K562 (cell line): ENCODE measurements around the gene MYO10. TPM values are rescaled to one million over a fixed set of nuclear protein-coding genes. Genes with fewer than 3 reads are reported as not detected.

ENCODE experiments used
- ATAC-seq: fragments of 200-7000 bp; cut with Tn5 transposase; 3 replicates; pipeline ENCODE4 v1.9.1; 2020; ENCODE audit warnings: moderate library complexity
- BruUV-seq: library from RNA; stranded (reverse); fragments of 400-500 nt; replicated peaks from 2 replicates; lab custom pipeline; 2021; lab: Mats Ljungman, UMichigan
- CTCF ChIA-PET: fragments of 300-600 bp; formaldehyde crosslinking; extraction: SDS; loops from one replicate; lab custom pipeline; 2021; ENCODE audit warnings: low intra/inter-chr PET ratio; lab: Yijun Ruan, JAX
- POLR2A ChIA-PET: fragments of 300-600, 350-650 bp; sonication (Branson Sonifier 250); formaldehyde crosslinking; extraction: SDS; loops from one replicate; lab custom pipeline; 2021; ENCODE audit warnings: antibody characterized with exemption, inconsistent platforms; lab: Yijun Ruan, JAX
- DNase-seq, 4 experiments: peaks; one replicate each; pipeline versions ENCODE4 v3.0.0 to v3.0.0-alpha.2; 2011 to 2018; ENCODE audit warnings: low spot score in 3 of 4, mixed read lengths in 3 of 4; ENCODE audit errors: extremely low read depth in 1 of 4
- FAIRE-seq: peaks from 2 replicates; lab custom pipeline; 2011; peaks lifted over from hg19 to GRCh38; lab: Jason Lieb, UNC
- H2AFZ ChIP-seq: 2 replicates; pipeline ENCODE4 v1.6.0; 2011; ENCODE audit warnings: low read depth, low read length, control low read depth, inconsistent platforms
- H3K27ac ChIP-seq: fragments of 200-600 bp; 3 replicates; pipeline ENCODE4 v1.8.0; 2011; ENCODE audit warnings: low read depth, mild to moderate bottlenecking, control low read depth, inconsistent platforms, low read length, moderate library complexity, mixed read lengths; ENCODE audit errors: extremely low read depth
- H3K27me3 ChIP-seq, 2 experiments: fragments of 300-600 bp in 1 of 2; 2 replicates in 1 of 2; 3 replicates in 1 of 2; pipeline versions ENCODE4 v1.6.0 to v1.8.0; 2011; ENCODE audit warnings: inconsistent platforms in 2 of 2, low read length in 2 of 2, mild to moderate bottlenecking in 1 of 2, mixed read lengths in 1 of 2, moderate library complexity in 1 of 2; ENCODE audit not compliant: control insufficient read depth in 2 of 2, insufficient read depth in 2 of 2
- H3K36me3 ChIP-seq: fragments of 300-600 bp; 3 replicates; pipeline ENCODE4 v1.8.0; 2011; ENCODE audit warnings: mild to moderate bottlenecking, low read length, inconsistent platforms; ENCODE audit not compliant: control insufficient read depth, insufficient read depth
- H3K4me1 ChIP-seq, 2 experiments: fragments of 200-600 bp in 1 of 2; replicated peaks in 1 of 2; 2 replicates in 1 of 2; 3 replicates in 1 of 2; pipeline versions ENCODE4 v1.5.1 to v1.8.0; 2011; ENCODE audit warnings: inconsistent platforms in 2 of 2, low read length in 2 of 2, mild to moderate bottlenecking in 1 of 2, mixed read lengths in 1 of 2, moderate library complexity in 1 of 2; ENCODE audit not compliant: control insufficient read depth in 2 of 2, insufficient read depth in 2 of 2
- H3K4me2 ChIP-seq: 2 replicates; pipeline ENCODE4 v1.6.1; 2011; ENCODE audit warnings: low read length, control low read depth, inconsistent platforms, mixed read lengths; ENCODE audit not compliant: insufficient read depth
- H3K4me3 ChIP-seq: fragments of 200-600 bp; sonication (generic), shearing (Covaris generic); 2 replicates; pipeline ENCODE4 v1.5.1; 2016; ENCODE audit warnings: control low read depth, inconsistent platforms
- H3K79me2 ChIP-seq: fragments of 200-600 bp; 3 replicates; pipeline ENCODE4 v1.8.0; 2011; ENCODE audit warnings: low read length, inconsistent platforms; ENCODE audit not compliant: control insufficient read depth, insufficient read depth
- H3K9ac ChIP-seq, 2 experiments: 2 replicates each; pipeline versions ENCODE4 v1.6.0 to v1.6.1; 2011; ENCODE audit warnings: low read depth in 2 of 2, low read length in 2 of 2, control low read depth in 1 of 2, inconsistent platforms in 1 of 2, mild to moderate bottlenecking in 1 of 2, mixed read lengths in 1 of 2; ENCODE audit not compliant: insufficient read depth in 1 of 2
- H3K9me1 ChIP-seq: one replicate; pipeline ENCODE4 v1.6.0; 2011; ENCODE audit warnings: inconsistent platforms, mild to moderate bottlenecking, low read length, moderate library complexity; ENCODE audit not compliant: control insufficient read depth, insufficient read depth
- H3K9me3 ChIP-seq: replicated peaks from 2 replicates; pipeline ENCODE4 v1.5.1; 2011; ENCODE audit warnings: low read depth, low read length, inconsistent platforms; ENCODE audit not compliant: control insufficient read depth, insufficient read depth
- H4K20me1 ChIP-seq: replicated peaks from 2 replicates; pipeline ENCODE4 v1.6.1; 2011; ENCODE audit warnings: low read length, inconsistent platforms, mixed read lengths; ENCODE audit not compliant: control insufficient read depth, insufficient read depth
- ARHGAP35 ChIP-seq: fragments of 450-650 bp; IDR thresholded peaks from 2 replicates; pipeline ENCODE4 v1.6.1; 2018; ENCODE audit not compliant: partially characterized antibody
- EGR1 ChIP-seq: fragments of 450-650 bp; conservative IDR thresholded peaks from 2 replicates; pipeline ENCODE4 v1.6.1; 2017; ENCODE audit warnings: mild to moderate bottlenecking
- FIP1L1 ChIP-seq: fragments of 200-400 bp; formaldehyde crosslinking; IDR thresholded peaks from 2 replicates; pipeline ENCODE4 v1.6.1; 2018; ENCODE audit warnings: mild to moderate bottlenecking, low read depth, low read length; ENCODE audit not compliant: poor library complexity, severe bottlenecking
- HMGN3 ChIP-seq: IDR thresholded peaks from 2 replicates; pipeline ENCODE4 v1.6.1; 2011; ENCODE audit warnings: borderline replicate concordance, low read depth, mild to moderate bottlenecking, mixed read lengths, low read length; ENCODE audit not compliant: insufficient read length; ENCODE audit errors: extremely low read depth
- KLF13 ChIP-seq: fragments of 450-650 bp; IDR thresholded peaks from 2 replicates; pipeline ENCODE4 v1.6.1; 2016; ENCODE audit warnings: missing genetic modification characterization, low read depth, mild to moderate bottlenecking, missing compliant biosample characterization, moderate library complexity, borderline replicate concordance
- LCOR ChIP-seq: sonication (generic); formaldehyde crosslinking; IDR thresholded peaks from 2 replicates; pipeline ENCODE4 v1.8.0; 2022; ENCODE audit warnings: mild to moderate bottlenecking, missing genetic modification reagents
- MCM7 ChIP-seq, 2 experiments: fragments of 450-650 bp; IDR thresholded peaks; 2 replicates each; pipeline ENCODE4 v1.6.1; 2016 to 2018
- PHF8 ChIP-seq: fragments of 200-600 bp; sonication (generic); IDR thresholded peaks from 2 replicates; pipeline ENCODE4 v1.6.1; 2012; ENCODE audit warnings: mixed run types, mild to moderate bottlenecking, inconsistent platforms, low read length, moderate library complexity, borderline replicate concordance
- POLR3G ChIP-seq: IDR thresholded peaks from 2 replicates; pipeline ENCODE4 v1.6.1; 2011; ENCODE audit not compliant: insufficient read length, insufficient replicate concordance; ENCODE audit errors: extremely low read depth
- STAG1 ChIP-seq: sonication (generic); formaldehyde crosslinking; IDR thresholded peaks from 2 replicates; pipeline ENCODE4 v1.5.0; 2020; ENCODE audit warnings: missing genetic modification reagents, borderline replicate concordance
- WGBS: fragments of 100-300 bp; shearing (Covaris generic); methylation state at CpG from one replicate; pipeline ENCODE4 v1.1.6; 2016; ENCODE audit warnings: low coverage, mixed read lengths; ENCODE audit not compliant: insufficient coverage; ENCODE audit errors: missing lambda C conversion rate; 5-methylcytosine and 5-hydroxymethylcytosine counted together
- in situ Hi-C: fragments of 300-500 bp; cut with MboI; formaldehyde crosslinking; loops from 4 replicates; pipeline ENCODE4 v1.15.0; 2018; ENCODE audit warnings: inconsistent platforms, mixed read lengths
- intact Hi-C: fragments of 100-400 bp; cut with micrococcal nuclease; formaldehyde crosslinking; loops from 2 replicates; pipeline ENCODE4 v1.14.2; 2022
- polyA plus RNA-seq, 8 experiments: library from polyadenylated mRNA; depleted of rRNA in 4 of 8; stranded (reverse) in 5 of 8; unstranded in 3 of 8; fragments of >200 nt; fragmentation: Nextera tagmentation in 2 of 8; fragmentation: Illumina TruSeq in 1 of 8; extraction: Ambion mirVana in 2 of 8; extraction: Trizol in 1 of 8; gene quantifications; 2 replicates each; pipeline versions ENCODE4 v1.2.1 to v1.2.3, GENCODE V29; 2011 to 2014; ENCODE audit warnings: inconsistent platforms in 1 of 8, missing spikeins in 1 of 8
- total RNA-seq, 7 experiments: library from RNA; depleted of rRNA in 6 of 7; stranded (reverse); fragments of >200 nt in 6 of 7; fragmentation: Illumina TruSeq in 2 of 7; extraction: Trizol in 2 of 7; gene quantifications; 2 replicates each; pipeline versions ENCODE4 v1.2.1 to v1.2.3, GENCODE V29; 2011 to 2021; ENCODE audit warnings: low replicate concordance in 1 of 7
- TF ChIP-seq, protein P1 (sequence below): fragments of 450-650 bp; IDR thresholded peaks from 2 replicates; pipeline ENCODE4 v1.7.1; 2018; ENCODE audit warnings: mild to moderate bottlenecking, low read depth; ENCODE audit not compliant: partially characterized antibody
- TF ChIP-seq, protein P2 (sequence below): fragments of 450-650 bp; formaldehyde crosslinking; IDR thresholded peaks from 2 replicates; pipeline ENCODE4 v1.4.0; 2020; ENCODE audit warnings: mild to moderate bottlenecking, moderate library complexity

MYO10 gene
- total and polyA plus RNA-seq, 9 of the 15 experiments (the other 6 are each of a cell fraction or from before 2014, with no cell fraction given) = 0.04 to 0.24 TPM; not detected in 7

DNA sequence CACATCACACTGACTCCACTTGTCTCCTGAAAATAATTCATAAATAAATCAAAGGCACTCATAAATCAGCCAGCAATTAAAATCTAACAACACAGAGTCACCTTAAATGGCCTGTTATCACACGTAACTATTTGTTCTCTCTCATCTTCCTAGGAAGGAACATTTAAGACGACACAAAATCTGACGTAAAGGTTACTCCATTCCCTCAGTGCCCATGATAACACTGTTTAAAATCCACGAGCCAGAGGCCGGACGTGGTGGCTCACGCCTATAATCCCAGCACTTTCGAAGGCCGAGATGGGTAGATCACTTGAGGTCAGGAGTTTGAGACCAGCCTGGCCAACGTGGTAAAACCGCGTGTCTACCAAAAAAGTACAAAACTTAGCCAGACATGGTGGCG, 56.4 kb downstream of the MYO10 start:
- FAIRE-seq (no peak), DNase-seq (no peak), ATAC-seq (no peak)
- Histone ChIP-seq H3K4me1 (no peaks in the 10 kb centered on the region), H3K9me3 (no peaks in the 10 kb centered on the region), H3K4me3 (no peak overlapping the region), H3K27ac (no peak overlapping the region), H4K20me1 (no peaks in the 10 kb centered on the region), H3K36me3 (no peaks in the 10 kb centered on the region), H3K4me2 (no peak overlapping the region), H3K79me2 (no peaks in the 10 kb centered on the region), H2AFZ (no peak overlapping the region), H3K9me1 (no peaks in the 10 kb centered on the region), H3K9ac (no peak overlapping the region), H3K27me3 (no peaks in the 10 kb centered on the region)
- intact Hi-C loops = no loop called here
- CTCF ChIA-PET = no interaction called here
- under 1% methylated on average over 13 of the region's 13 CpGs for WGBS
- BruUV-seq = no TSS peak
- TF ChIP-seq EGR1 (no peak), KLF13 (no peak)
- TF ChIP-seq, protein P1, sequence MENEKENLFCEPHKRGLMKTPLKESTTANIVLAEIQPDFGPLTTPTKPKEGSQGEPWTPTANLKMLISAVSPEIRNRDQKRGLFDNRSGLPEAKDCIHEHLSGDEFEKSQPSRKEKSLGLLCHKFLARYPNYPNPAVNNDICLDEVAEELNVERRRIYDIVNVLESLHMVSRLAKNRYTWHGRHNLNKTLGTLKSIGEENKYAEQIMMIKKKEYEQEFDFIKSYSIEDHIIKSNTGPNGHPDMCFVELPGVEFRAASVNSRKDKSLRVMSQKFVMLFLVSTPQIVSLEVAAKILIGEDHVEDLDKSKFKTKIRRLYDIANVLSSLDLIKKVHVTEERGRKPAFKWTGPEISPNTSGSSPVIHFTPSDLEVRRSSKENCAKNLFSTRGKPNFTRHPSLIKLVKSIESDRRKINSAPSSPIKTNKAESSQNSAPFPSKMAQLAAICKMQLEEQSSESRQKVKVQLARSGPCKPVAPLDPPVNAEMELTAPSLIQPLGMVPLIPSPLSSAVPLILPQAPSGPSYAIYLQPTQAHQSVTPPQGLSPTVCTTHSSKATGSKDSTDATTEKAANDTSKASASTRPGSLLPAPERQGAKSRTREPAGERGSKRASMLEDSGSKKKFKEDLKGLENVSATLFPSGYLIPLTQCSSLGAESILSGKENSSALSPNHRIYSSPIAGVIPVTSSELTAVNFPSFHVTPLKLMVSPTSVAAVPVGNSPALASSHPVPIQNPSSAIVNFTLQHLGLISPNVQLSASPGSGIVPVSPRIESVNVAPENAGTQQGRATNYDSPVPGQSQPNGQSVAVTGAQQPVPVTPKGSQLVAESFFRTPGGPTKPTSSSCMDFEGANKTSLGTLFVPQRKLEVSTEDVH = no peak
- in situ Hi-C loops = no loop called here
- POLR2A ChIA-PET = no interaction called here

DNA sequence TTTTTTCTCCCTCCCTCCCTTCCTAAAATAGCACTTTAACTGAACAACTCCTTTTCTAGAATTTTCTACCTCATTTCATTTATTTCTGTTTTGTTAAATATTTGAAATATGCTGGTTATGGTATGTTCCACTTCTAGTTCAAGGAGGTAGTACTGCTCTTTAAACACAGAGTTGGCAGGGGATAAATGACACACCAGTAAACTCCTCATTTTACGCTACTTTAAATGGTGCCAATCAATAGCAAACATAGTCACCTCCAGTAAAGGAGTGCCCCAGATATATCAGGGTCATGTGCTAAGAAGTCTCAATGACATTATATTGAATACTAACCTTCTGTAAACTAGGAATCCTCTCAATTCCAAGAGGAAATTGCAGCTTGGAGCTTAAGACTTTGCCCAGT, 56.9 kb downstream of the MYO10 start:
- Histone ChIP-seq H3K27ac (no peak overlapping the region), H3K27me3 (no peaks in the 10 kb centered on the region), H3K36me3 (no peaks in the 10 kb centered on the region), H3K9me3 (no peaks in the 10 kb centered on the region), H3K9ac (no peak overlapping the region), H3K79me2 (no peaks in the 10 kb centered on the region), H3K4me3 (no peak overlapping the region), H3K4me1 (no peaks in the 10 kb centered on the region), H3K4me2 (no peak overlapping the region), H4K20me1 (no peaks in the 10 kb centered on the region), H2AFZ (no peak overlapping the region), H3K9me1 (no peaks in the 10 kb centered on the region)
- 0% methylated on average over 1 of the region's 1 CpG for WGBS
- no peak for FAIRE-seq
- intact Hi-C loops = no loop called here
- CTCF ChIA-PET = no interaction called here
- ATAC-seq = no peak
- no TSS peak for BruUV-seq
- POLR2A ChIA-PET = no interaction called here
- DNase-seq = no peak
- in situ Hi-C loops = no loop called here
- TF ChIP-seq MCM7 (IDR thresholded peaks at IDR 0.05) = no peak
- TF ChIP-seq, protein P2, sequence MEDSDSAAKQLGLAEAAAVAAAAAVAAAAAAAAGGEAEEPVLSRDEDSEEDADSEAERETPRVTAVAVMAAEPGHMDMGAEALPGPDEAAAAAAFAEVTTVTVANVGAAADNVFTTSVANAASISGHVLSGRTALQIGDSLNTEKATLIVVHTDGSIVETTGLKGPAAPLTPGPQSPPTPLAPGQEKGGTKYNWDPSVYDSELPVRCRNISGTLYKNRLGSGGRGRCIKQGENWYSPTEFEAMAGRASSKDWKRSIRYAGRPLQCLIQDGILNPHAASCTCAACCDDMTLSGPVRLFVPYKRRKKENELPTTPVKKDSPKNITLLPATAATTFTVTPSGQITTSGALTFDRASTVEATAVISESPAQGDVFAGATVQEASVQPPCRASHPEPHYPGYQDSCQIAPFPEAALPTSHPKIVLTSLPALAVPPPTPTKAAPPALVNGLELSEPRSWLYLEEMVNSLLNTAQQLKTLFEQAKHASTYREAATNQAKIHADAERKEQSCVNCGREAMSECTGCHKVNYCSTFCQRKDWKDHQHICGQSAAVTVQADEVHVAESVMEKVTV = no peak
- no peak for TF ChIP-seq FIP1L1
- no peak for TF ChIP-seq POLR3G
- TF ChIP-seq HMGN3 = no peak
- TF ChIP-seq PHF8 = no peak
- TF ChIP-seq LCOR = no peak
- TF ChIP-seq STAG1 (CRISPR knock-in tag) = no peak
- TF ChIP-seq ARHGAP35 = no peak
